Measurements from ENCODE around the gene SUMO2.

DNA sequence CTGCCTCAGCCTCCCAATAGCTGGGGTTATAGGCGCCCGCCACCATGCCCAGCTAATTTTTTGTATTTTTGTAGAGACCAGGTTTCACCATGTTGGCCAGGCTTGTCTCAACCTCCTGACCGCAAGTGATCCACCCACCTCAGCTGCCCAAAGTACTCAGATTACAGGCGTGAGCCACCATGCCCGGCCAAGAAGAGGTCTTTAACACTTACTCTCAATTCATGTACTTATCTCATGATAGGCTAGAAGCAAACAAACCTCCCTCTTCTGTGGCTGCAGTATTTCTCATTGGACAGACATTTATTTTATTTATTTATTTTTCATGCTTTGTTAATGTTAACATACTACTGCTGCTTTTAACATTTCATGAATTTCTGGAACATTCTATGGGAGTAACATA is 44.2 kb downstream of the SUMO2 start:
- TF ChIP-seq POLR2AphosphoS5 (IDR thresholded peaks at IDR 0.05; ENCODE audit: low read depth, low read length), result no peak
- no peak for TF ChIP-seq CTCF (IDR thresholded peaks at IDR 0.05)
- TF ChIP-seq SIN3A (IDR thresholded peaks at IDR 0.05; ENCODE audit: borderline replicate concordance, insufficient read depth, low read depth, low read length), result no peak
